ENCODE measurements around the gene GLYAT.

The GLYAT gene

DNA sequence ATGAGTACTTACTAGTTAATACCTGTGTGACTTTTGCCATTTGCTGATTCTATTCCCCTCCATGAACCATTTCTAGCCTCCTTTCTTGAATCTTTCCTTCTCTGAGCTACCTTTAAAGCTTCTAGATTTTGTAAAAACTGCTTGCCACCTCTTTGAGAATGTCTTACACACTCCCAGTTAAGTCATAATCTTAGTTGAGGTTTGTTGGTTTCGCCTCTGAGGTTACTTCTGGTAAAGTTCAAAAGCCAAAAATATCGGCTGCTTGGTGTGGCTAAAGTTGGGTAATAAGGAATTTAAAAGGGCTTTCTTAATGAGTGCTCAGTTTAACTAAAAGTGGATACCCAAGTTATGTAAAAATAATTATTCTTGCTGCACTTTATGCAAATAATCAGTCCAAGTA, 10.4 kb upstream of the GLYAT start:
- TF ChIP-seq, protein P1, sequence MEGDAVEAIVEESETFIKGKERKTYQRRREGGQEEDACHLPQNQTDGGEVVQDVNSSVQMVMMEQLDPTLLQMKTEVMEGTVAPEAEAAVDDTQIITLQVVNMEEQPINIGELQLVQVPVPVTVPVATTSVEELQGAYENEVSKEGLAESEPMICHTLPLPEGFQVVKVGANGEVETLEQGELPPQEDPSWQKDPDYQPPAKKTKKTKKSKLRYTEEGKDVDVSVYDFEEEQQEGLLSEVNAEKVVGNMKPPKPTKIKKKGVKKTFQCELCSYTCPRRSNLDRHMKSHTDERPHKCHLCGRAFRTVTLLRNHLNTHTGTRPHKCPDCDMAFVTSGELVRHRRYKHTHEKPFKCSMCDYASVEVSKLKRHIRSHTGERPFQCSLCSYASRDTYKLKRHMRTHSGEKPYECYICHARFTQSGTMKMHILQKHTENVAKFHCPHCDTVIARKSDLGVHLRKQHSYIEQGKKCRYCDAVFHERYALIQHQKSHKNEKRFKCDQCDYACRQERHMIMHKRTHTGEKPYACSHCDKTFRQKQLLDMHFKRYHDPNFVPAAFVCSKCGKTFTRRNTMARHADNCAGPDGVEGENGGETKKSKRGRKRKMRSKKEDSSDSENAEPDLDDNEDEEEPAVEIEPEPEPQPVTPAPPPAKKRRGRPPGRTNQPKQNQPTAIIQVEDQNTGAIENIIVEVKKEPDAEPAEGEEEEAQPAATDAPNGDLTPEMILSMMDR (IDR thresholded peaks at IDR 0.05; ENCODE audit: insufficient read depth, low read length), result no peak
- TF ChIP-seq POLR2AphosphoS5 (IDR thresholded peaks at IDR 0.05; ENCODE audit: low read depth) (no peak), GABPA (IDR thresholded peaks at IDR 0.05; ENCODE audit: low read depth) (no peak), SPI1 (IDR thresholded peaks at IDR 0.05; ENCODE audit: borderline replicate concordance, low read depth) (no peak)
- TF ChIP-seq, protein P2, sequence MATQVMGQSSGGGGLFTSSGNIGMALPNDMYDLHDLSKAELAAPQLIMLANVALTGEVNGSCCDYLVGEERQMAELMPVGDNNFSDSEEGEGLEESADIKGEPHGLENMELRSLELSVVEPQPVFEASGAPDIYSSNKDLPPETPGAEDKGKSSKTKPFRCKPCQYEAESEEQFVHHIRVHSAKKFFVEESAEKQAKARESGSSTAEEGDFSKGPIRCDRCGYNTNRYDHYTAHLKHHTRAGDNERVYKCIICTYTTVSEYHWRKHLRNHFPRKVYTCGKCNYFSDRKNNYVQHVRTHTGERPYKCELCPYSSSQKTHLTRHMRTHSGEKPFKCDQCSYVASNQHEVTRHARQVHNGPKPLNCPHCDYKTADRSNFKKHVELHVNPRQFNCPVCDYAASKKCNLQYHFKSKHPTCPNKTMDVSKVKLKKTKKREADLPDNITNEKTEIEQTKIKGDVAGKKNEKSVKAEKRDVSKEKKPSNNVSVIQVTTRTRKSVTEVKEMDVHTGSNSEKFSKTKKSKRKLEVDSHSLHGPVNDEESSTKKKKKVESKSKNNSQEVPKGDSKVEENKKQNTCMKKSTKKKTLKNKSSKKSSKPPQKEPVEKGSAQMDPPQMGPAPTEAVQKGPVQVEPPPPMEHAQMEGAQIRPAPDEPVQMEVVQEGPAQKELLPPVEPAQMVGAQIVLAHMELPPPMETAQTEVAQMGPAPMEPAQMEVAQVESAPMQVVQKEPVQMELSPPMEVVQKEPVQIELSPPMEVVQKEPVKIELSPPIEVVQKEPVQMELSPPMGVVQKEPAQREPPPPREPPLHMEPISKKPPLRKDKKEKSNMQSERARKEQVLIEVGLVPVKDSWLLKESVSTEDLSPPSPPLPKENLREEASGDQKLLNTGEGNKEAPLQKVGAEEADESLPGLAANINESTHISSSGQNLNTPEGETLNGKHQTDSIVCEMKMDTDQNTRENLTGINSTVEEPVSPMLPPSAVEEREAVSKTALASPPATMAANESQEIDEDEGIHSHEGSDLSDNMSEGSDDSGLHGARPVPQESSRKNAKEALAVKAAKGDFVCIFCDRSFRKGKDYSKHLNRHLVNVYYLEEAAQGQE (IDR thresholded peaks at IDR 0.05; ENCODE audit: insufficient replicate concordance, low read depth), result no peak
- Histone ChIP-seq H3K27me3 (ENCODE audit: insufficient read depth, poor library complexity, severe bottlenecking) (no peaks in the 10 kb centered on the region), H3K27ac (replicated peaks) (no peak overlapping the region), H3K4me3 (replicated peaks; ENCODE audit: insufficient read depth, low read length) (no peak overlapping the region)
- no peak for DNase-seq (ENCODE audit: low read depth in 1 of 2, low spot score in 1 of 2)

DNA sequence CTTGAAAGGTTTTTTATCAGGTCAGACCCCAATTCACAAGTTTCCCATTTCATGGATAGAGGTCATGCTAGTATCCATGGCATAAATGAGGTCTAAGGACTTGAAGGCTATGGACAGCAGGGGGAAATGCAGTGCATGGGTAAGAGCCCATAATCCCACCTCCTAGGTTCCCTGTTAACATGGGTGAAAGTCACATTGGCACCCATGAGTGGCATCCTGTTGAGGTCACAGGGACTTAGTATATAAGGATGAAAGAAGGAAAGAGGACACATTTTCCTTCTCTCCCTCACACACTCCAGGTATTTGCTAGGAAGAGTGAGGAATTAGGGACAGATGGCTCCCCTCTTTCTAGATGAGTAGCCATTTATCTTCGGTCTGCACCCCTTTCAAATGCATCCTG, 9.4 kb upstream of the GLYAT start:
- no peak overlapping the region for H3K27ac ChIP-seq (replicated peaks)
- TF ChIP-seq, protein P2 (IDR thresholded peaks at IDR 0.05; ENCODE audit: insufficient replicate concordance, low read depth), result no peak
- TF ChIP-seq POLR2AphosphoS5 (IDR thresholded peaks at IDR 0.05; ENCODE audit: low read depth) (no peak), GABPA (IDR thresholded peaks at IDR 0.05; ENCODE audit: low read depth) (no peak), SPI1 (IDR thresholded peaks at IDR 0.05; ENCODE audit: borderline replicate concordance, low read depth) (no peak)
- TF ChIP-seq, protein P1 (IDR thresholded peaks at IDR 0.05; ENCODE audit: insufficient read depth, low read length), result no peak
- H3K27me3 ChIP-seq (ENCODE audit: insufficient read depth, poor library complexity, severe bottlenecking), result no peaks in the 10 kb centered on the region
- DNase-seq (ENCODE audit: low read depth in 1 of 2, low spot score in 1 of 2), result no peak
- H3K4me3 ChIP-seq (replicated peaks; ENCODE audit: insufficient read depth, low read length), result no peak overlapping the region

DNA sequence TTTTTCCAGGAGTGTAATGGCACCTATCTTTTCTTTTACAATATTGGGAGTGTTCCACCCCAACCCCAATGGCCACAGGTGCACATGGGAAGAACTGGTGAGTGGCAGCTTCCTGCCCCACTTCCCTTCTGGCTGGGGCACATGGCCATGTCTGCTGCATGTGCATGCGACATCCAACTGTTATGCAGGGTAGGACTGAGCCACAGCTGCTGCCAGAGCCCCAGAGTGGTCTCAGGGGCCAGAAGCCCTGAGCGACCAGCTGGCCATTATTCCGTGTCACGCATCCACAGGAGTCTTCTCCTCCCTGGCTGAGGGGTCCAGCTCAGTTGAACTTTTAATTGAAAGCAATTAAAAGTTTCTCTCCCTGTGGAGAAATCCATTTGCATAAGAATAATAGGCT, 8.7 kb upstream of the GLYAT start:
- TF ChIP-seq SPI1 (IDR thresholded peaks at IDR 0.05; ENCODE audit: borderline replicate concordance, low read depth) (no peak), GABPA (IDR thresholded peaks at IDR 0.05; ENCODE audit: low read depth) (no peak), POLR2AphosphoS5 (IDR thresholded peaks at IDR 0.05; ENCODE audit: low read depth) (no peak)
- TF ChIP-seq, protein P2 (IDR thresholded peaks at IDR 0.05; ENCODE audit: insufficient replicate concordance, low read depth), result no peak
- TF ChIP-seq, protein P1 (IDR thresholded peaks at IDR 0.05; ENCODE audit: insufficient read depth, low read length), result no peak
- no peaks in the 10 kb centered on the region for H3K27me3 ChIP-seq (ENCODE audit: insufficient read depth, poor library complexity, severe bottlenecking)
- no peak for DNase-seq (ENCODE audit: low read depth in 1 of 2, low spot score in 1 of 2)
- no peak overlapping the region for H3K27ac ChIP-seq (replicated peaks)
- H3K4me3 ChIP-seq (replicated peaks; ENCODE audit: insufficient read depth, low read length), result no peak overlapping the region
